ENCODE results near the gene GMCL2.

GMCL2 gene

GRCh38 chr5:178221282-178221681 lies 34.1 kb upstream of the GMCL2 start:
- no peak for DNase-seq (ENCODE audit: low read depth)

GRCh38 chr5:178218827-178219226 lies 31.7 kb upstream of the GMCL2 start:
- no peak for DNase-seq (ENCODE audit: low read depth)

GRCh38 chr5:178218237-178218776 lies 31.1 kb upstream of the GMCL2 start:
- DNase-seq (ENCODE audit: low read depth), result no peak

GRCh38 chr5:178216779-178217178 lies 29.6 kb upstream of the GMCL2 start:
- no peak for DNase-seq (ENCODE audit: low read depth)

- no peak for DNase-seq (ENCODE audit: low read depth)
Observed at GRCh38 chr5:178216088-178216534, 28.9 kb upstream of the GMCL2 start.

GRCh38 chr5:178215280-178216002 lies 28.3 kb upstream of the GMCL2 start:
- DNase-seq (ENCODE audit: low read depth), result no peak

GRCh38 chr5:178214160-178214803 lies 27.1 kb upstream of the GMCL2 start:
- DNase-seq (ENCODE audit: low read depth), result no peak

- DNase-seq (ENCODE audit: low read depth), result no peak
Observed at GRCh38 chr5:178213748-178214151, 26.6 kb upstream of the GMCL2 start.

GRCh38 chr5:178213003-178213461 lies 25.9 kb upstream of the GMCL2 start:
- no peak for DNase-seq (ENCODE audit: low read depth)

- DNase-seq (ENCODE audit: low read depth), result no peak
Observed at GRCh38 chr5:178212241-178213002, 25.3 kb upstream of the GMCL2 start.

- no peak for DNase-seq (ENCODE audit: low read depth)
Observed at GRCh38 chr5:178211095-178212048, 24.2 kb upstream of the GMCL2 start.

- no peak for DNase-seq (ENCODE audit: low read depth)
Observed at GRCh38 chr5:178210686-178211085, 23.5 kb upstream of the GMCL2 start.

- no peak for DNase-seq (ENCODE audit: low read depth)
Observed at GRCh38 chr5:178210073-178210535, 22.9 kb upstream of the GMCL2 start.

- no peak for DNase-seq (ENCODE audit: low read depth)
Observed at GRCh38 chr5:178209334-178210072, 22.3 kb upstream of the GMCL2 start.

- no peak for DNase-seq (ENCODE audit: low read depth)
Observed at GRCh38 chr5:178208540-178209227, 21.5 kb upstream of the GMCL2 start.

GRCh38 chr5:178207917-178208280 lies 20.7 kb upstream of the GMCL2 start:
- no peak for DNase-seq (ENCODE audit: low read depth)

GRCh38 chr5:178207183-178207916 lies 20.2 kb upstream of the GMCL2 start:
- no peak for DNase-seq (ENCODE audit: low read depth)

- DNase-seq (ENCODE audit: low read depth), result no peak
Observed at GRCh38 chr5:178206166-178207101, 19.3 kb upstream of the GMCL2 start.
